H9 (cell line): ENCODE measurements around the gene LHPP. TPM values are rescaled to one million over a fixed set of nuclear protein-coding genes. Genes with fewer than 3 reads are reported as not detected.

Experiments used
- DNase-seq: peaks from one replicate; pipeline ENCODE4 v3.0.0-alpha.2; 2017
- H2AFZ ChIP-seq: one replicate; pipeline ENCODE4 v1.6.1; 2013; ENCODE audit warnings: mild to moderate bottlenecking, low read length, control low read depth, moderate library complexity
- H2AK5ac ChIP-seq: 2 replicates; pipeline ENCODE4 v1.6.1; 2013; ENCODE audit warnings: low read length, control low read depth, mixed read lengths; ENCODE audit not compliant: insufficient read length
- H2BK120ac ChIP-seq: one replicate; pipeline ENCODE4 v1.6.1; 2013; ENCODE audit warnings: low read depth, mild to moderate bottlenecking, low read length, control low read depth, inconsistent platforms; ENCODE audit not compliant: poor library complexity, severe bottlenecking
- H2BK12ac ChIP-seq: 2 replicates; pipeline ENCODE4 v1.6.1; 2013; ENCODE audit warnings: low read length, control low read depth, mixed read lengths, low read depth; ENCODE audit not compliant: insufficient read length
- H2BK15ac ChIP-seq: 2 replicates; pipeline ENCODE4 v1.6.1; 2013; ENCODE audit warnings: low read depth, low read length, control low read depth
- H2BK20ac ChIP-seq: one replicate; pipeline ENCODE4 v1.6.1; 2013; ENCODE audit warnings: low read depth, mild to moderate bottlenecking, low read length, control low read depth, inconsistent platforms; ENCODE audit not compliant: poor library complexity, severe bottlenecking
- H2BK5ac ChIP-seq: 2 replicates; pipeline ENCODE4 v1.6.1; 2013; ENCODE audit warnings: low read length, control low read depth, mixed read lengths; ENCODE audit not compliant: insufficient read length
- H3K14ac ChIP-seq: 2 replicates; pipeline ENCODE4 v1.6.1; 2013; ENCODE audit warnings: low read length, control low read depth; ENCODE audit not compliant: insufficient read depth
- H3K18ac ChIP-seq: 2 replicates; pipeline ENCODE4 v1.6.1; 2013; ENCODE audit warnings: low read depth, mild to moderate bottlenecking, mixed read lengths, low read length, control low read depth; ENCODE audit not compliant: insufficient read length
- H3K23ac ChIP-seq: 2 replicates; pipeline ENCODE4 v1.6.1; 2013; ENCODE audit warnings: low read length, control low read depth, mixed read lengths, low read depth; ENCODE audit not compliant: insufficient read length
- H3K23me2 ChIP-seq: 2 replicates; pipeline ENCODE4 v1.6.1; 2013; ENCODE audit warnings: low read depth, mild to moderate bottlenecking, mixed read lengths, low read length, control low read depth; ENCODE audit not compliant: insufficient read length, poor library complexity, severe bottlenecking
- H3K27ac ChIP-seq: 2 replicates; pipeline ENCODE4 v1.5.1; 2013; ENCODE audit warnings: low read length, control low read depth, mixed read lengths, low read depth; ENCODE audit not compliant: insufficient read length
- H3K27me3 ChIP-seq: 2 replicates; pipeline ENCODE4 v1.6.1; 2013; ENCODE audit warnings: low read length, control low read depth, inconsistent platforms; ENCODE audit not compliant: insufficient read depth
- H3K4ac ChIP-seq: 2 replicates; pipeline ENCODE4 v1.6.1; 2013; ENCODE audit warnings: low read depth, mild to moderate bottlenecking, control low read depth, inconsistent platforms, low read length, moderate library complexity
- H3K4me1 ChIP-seq: 2 replicates; pipeline ENCODE4 v1.6.1; 2013; ENCODE audit warnings: low read length, control low read depth, inconsistent platforms; ENCODE audit not compliant: insufficient read depth
- H3K4me2 ChIP-seq: 2 replicates; pipeline ENCODE4 v1.6.1; 2013; ENCODE audit warnings: low read length, control low read depth, mixed read lengths; ENCODE audit not compliant: insufficient read length, insufficient read depth
- H3K56ac ChIP-seq: 2 replicates; pipeline ENCODE4 v1.6.1; 2013; ENCODE audit warnings: low read depth, mild to moderate bottlenecking, mixed read lengths, low read length, control low read depth; ENCODE audit not compliant: insufficient read length
- H3K79me1 ChIP-seq: 2 replicates; pipeline ENCODE4 v1.6.1; 2013; ENCODE audit warnings: low read depth, mild to moderate bottlenecking, moderate library complexity, low read length, control low read depth, inconsistent platforms; ENCODE audit not compliant: insufficient read depth, poor library complexity, severe bottlenecking
- H3K79me2 ChIP-seq: 2 replicates; pipeline ENCODE4 v1.6.1; 2013; ENCODE audit warnings: low read length, control low read depth, inconsistent platforms; ENCODE audit not compliant: insufficient read depth
- H3K9ac ChIP-seq: 2 replicates; pipeline ENCODE4 v1.6.1; 2013; ENCODE audit warnings: low read length, control low read depth, mixed read lengths; ENCODE audit not compliant: insufficient read length; ENCODE audit errors: extremely low read depth
- H3K9me3 ChIP-seq: one replicate; pipeline ENCODE4 v1.6.1; 2013; ENCODE audit warnings: low read depth, low read length, inconsistent platforms; ENCODE audit not compliant: control insufficient read depth
- H3T11ph ChIP-seq: one replicate; pipeline ENCODE4 v1.6.1; 2013; ENCODE audit warnings: mild to moderate bottlenecking, low read length, control low read depth, inconsistent platforms
- H4K20me1 ChIP-seq: one replicate; pipeline ENCODE4 v1.6.1; 2013; ENCODE audit not compliant: control insufficient read depth, insufficient read length, insufficient read depth
- H4K5ac ChIP-seq: 2 replicates; pipeline ENCODE4 v1.6.1; 2013; ENCODE audit warnings: low read depth, mild to moderate bottlenecking, mixed read lengths, low read length, control low read depth; ENCODE audit not compliant: insufficient read length
- H4K8ac ChIP-seq: replicated peaks from 2 replicates; pipeline ENCODE4 v1.6.1; 2013; ENCODE audit warnings: low read length, control low read depth, mixed read lengths, low read depth; ENCODE audit not compliant: insufficient read length
- H4K91ac ChIP-seq: 2 replicates; pipeline ENCODE4 v1.6.1; 2013; ENCODE audit warnings: low read depth, mild to moderate bottlenecking, moderate library complexity, mixed read lengths, low read length, control low read depth; ENCODE audit not compliant: insufficient read length
- H3K27ac Mint-ChIP-seq, 3 experiments: 2 replicates in 2 of 3; 3 replicates in 1 of 3; pipeline ENCODE4 v1.8.0; 2020 to 2021; ENCODE audit warnings: mixed read lengths in 3 of 3, mild to moderate bottlenecking in 1 of 3, moderate library complexity in 1 of 3
- H3K27me3 Mint-ChIP-seq: 2 replicates; pipeline ENCODE4 v1.8.0; 2021; ENCODE audit warnings: low read depth, mild to moderate bottlenecking, moderate library complexity, mixed read lengths
- H3K36me3 Mint-ChIP-seq, 3 experiments: 2 replicates in 2 of 3; 3 replicates in 1 of 3; pipeline ENCODE4 v1.8.0; 2020 to 2021; ENCODE audit warnings: low read depth in 3 of 3, mixed read lengths in 3 of 3; ENCODE audit not compliant: insufficient read depth in 1 of 3
- H3K4me1 Mint-ChIP-seq, 2 experiments: 2 replicates each; pipeline ENCODE4 v1.8.0; 2020; ENCODE audit warnings: mixed read lengths in 2 of 2
- H3K4me3 Mint-ChIP-seq, 2 experiments: 2 replicates in 1 of 2; 3 replicates in 1 of 2; pipeline ENCODE4 v1.8.0; 2020 to 2021; ENCODE audit warnings: mild to moderate bottlenecking in 2 of 2, mixed read lengths in 2 of 2, moderate library complexity in 1 of 2
- H3K9me3 Mint-ChIP-seq, 2 experiments: 2 replicates in 1 of 2; 3 replicates in 1 of 2; pipeline ENCODE4 v1.8.0; 2020; ENCODE audit warnings: mild to moderate bottlenecking in 2 of 2, mixed read lengths in 2 of 2, moderate library complexity in 1 of 2
- CTCF ChIP-seq: fragments of 200-600 bp; sonication (generic); conservative IDR thresholded peaks from 3 replicates; pipeline ENCODE4 v1.8.0; 2021; ENCODE audit warnings: antibody characterized with exemption, mild to moderate bottlenecking
- WGBS: extraction: QIAGEN DNeasy Blood & Tissue Kit; methylation state at CpG from one replicate; pipeline ENCODE4 v1.1.7; 2013; ENCODE audit warnings: missing lambda C conversion rate, low lambda C conversion rate, mixed read lengths; ENCODE audit not compliant: insufficient read length; ENCODE audit errors: extremely low coverage; 5-methylcytosine and 5-hydroxymethylcytosine counted together
- total RNA-seq: library from RNA; stranded (reverse); gene quantifications from 2 replicates; pipeline ENCODE4 v1.2.1, GENCODE V29; 2021

Gene LHPP
- total RNA-seq, 1 experiment from 2014 or later: 29.6 TPM

- Histone ChIP-seq H2AK5ac (no peak overlapping the region), H4K20me1 (peaks cover 3% of the 10 kb centered on the region), H3K18ac (no peak overlapping the region), H3K27ac (no peak overlapping the region), H2AFZ (no peak overlapping the region), H3K9ac (no peak overlapping the region), H3K4me1 (peaks cover 2% of the 10 kb centered on the region; the same call in 1 of the 2 replicates), H3K79me2 (no peaks in the 10 kb centered on the region), H4K5ac (no peak overlapping the region), H2BK120ac (no peak overlapping the region), H3T11ph (no peak overlapping the region), H3K4ac (no peak overlapping the region), H2BK12ac (no peak overlapping the region), H3K4me2 (no peak overlapping the region), H3K56ac (no peak overlapping the region), H4K8ac (no peak overlapping the region), H2BK5ac (no peak overlapping the region), H2BK15ac (no peak overlapping the region), H3K23me2 (no peaks in the 10 kb centered on the region), H3K14ac (no peak overlapping the region), H2BK20ac (no peak overlapping the region), H3K27me3 (no peaks in the 10 kb centered on the region), H3K79me1 (no peaks in the 10 kb centered on the region), H4K91ac (no peak overlapping the region), H3K23ac (no peak overlapping the region), H3K9me3 (no peaks in the 10 kb centered on the region)
- H3K27ac Mint-ChIP-seq: no peak overlapping the region
- DNase-seq: no peak
- no CpG with 5 or more reads among the region's 5 CpGs for WGBS
- no peak overlapping the region for H3K4me3 Mint-ChIP-seq
- peaks cover 17% of the 10 kb centered on the region in 2 experiments for H3K4me1 Mint-ChIP-seq
- no peaks in the 10 kb centered on the region for H3K36me3 Mint-ChIP-seq
- H3K27me3 Mint-ChIP-seq: no peaks in the 10 kb centered on the region
- no peaks in the 10 kb centered on the region for H3K9me3 Mint-ChIP-seq
- no peak; the same call in 2 of the 3 replicates for TF ChIP-seq CTCF
Observed at GRCh38 chr10:124536496-124537050, 75.0 kb downstream of the LHPP start.
